Stimulated activated CD4-positive, alpha-beta T cell treated with anti-CD3 and anti-CD28 coated beads, Interleukin-2, amount 100 ng/mL, for 24 hours (primary cell): Measurements from ENCODE around the gene MAP3K20.
"Not testable (repeated sequence)": the region's sequence is repeated elsewhere in the genome, so short reads cannot be mapped to it uniquely, and the experiment has no call there.

Experiments used
- DNase-seq, 2 donors: peaks; one replicate each; pipeline ENCODE4 v3.0.0-alpha.2; 2020

Gene MAP3K20

GRCh38 chr2:173163357-173163756 lies 87.7 kb downstream of the MAP3K20 start:
- not testable (repeated sequence) for DNase-seq

- DNase-seq, result no peak
Measured at GRCh38 chr2:173164396-173164795, 88.8 kb downstream of the MAP3K20 start.

GRCh38 chr2:173165443-173166238 lies 90.0 kb downstream of the MAP3K20 start:
- DNase-seq, result no peak

GRCh38 chr2:173171321-173171720 lies 95.7 kb downstream of the MAP3K20 start:
- no peak for DNase-seq

DNA sequence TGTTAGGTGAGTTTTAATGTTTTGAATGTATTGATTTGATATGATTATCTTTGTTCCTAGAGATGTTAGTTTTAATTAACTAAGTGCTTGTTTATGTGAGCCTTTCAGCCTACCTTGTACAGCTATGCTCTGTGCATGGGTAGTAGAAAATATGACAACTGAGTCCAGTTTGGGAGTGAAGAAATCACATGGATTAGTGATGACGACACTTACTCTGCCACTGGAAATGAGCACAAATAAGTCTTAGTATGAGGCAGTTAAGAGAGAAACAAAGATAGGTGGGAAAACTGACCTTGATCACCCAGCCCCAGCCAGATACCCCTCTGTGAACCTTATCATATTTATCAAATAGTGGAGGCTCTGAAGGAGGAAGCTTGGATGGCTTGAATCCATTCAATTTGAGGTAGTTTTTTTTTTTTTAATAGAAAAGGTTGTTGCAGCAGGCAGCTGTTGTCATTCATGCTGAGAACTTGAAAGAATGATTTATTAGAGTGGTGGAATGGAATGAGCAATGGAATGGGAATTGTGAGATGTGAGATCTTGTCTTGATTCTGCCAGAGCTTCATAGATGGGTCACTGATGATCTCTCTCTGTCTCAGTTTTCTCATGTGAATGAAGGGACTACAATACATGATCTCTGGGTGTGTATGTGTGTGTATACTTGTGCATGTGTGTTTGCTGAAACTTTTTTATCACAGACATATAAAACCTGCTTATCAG lies 96.4 kb downstream of the MAP3K20 start:
- DNase-seq, result no peak

- not testable (repeated sequence) for DNase-seq
Measured at GRCh38 chr2:173174339-173174738, 98.7 kb downstream of the MAP3K20 start.

DNA sequence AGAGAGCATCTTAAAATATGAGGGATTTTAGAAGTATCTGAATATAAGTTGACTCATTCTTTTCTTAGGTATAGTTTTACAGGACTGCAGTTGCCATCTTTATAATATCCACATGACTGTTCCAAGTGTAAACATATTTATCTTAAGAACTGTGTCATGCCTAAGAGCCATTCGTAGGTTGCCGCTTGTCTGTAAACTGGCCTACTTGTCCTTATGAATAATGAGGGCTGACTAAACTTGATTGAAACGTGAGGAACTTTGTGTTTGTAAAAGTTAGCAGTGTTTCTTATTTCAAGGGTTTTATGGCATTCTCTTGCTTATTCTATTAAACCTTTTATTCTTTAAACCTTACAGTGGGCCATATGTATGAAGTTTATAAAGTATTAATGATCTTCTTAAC lies 99.6 kb downstream of the MAP3K20 start:
- DNase-seq, result no peak

- no peak for DNase-seq
Measured at GRCh38 chr2:173181982-173182381, 106.3 kb downstream of the MAP3K20 start.

DNA sequence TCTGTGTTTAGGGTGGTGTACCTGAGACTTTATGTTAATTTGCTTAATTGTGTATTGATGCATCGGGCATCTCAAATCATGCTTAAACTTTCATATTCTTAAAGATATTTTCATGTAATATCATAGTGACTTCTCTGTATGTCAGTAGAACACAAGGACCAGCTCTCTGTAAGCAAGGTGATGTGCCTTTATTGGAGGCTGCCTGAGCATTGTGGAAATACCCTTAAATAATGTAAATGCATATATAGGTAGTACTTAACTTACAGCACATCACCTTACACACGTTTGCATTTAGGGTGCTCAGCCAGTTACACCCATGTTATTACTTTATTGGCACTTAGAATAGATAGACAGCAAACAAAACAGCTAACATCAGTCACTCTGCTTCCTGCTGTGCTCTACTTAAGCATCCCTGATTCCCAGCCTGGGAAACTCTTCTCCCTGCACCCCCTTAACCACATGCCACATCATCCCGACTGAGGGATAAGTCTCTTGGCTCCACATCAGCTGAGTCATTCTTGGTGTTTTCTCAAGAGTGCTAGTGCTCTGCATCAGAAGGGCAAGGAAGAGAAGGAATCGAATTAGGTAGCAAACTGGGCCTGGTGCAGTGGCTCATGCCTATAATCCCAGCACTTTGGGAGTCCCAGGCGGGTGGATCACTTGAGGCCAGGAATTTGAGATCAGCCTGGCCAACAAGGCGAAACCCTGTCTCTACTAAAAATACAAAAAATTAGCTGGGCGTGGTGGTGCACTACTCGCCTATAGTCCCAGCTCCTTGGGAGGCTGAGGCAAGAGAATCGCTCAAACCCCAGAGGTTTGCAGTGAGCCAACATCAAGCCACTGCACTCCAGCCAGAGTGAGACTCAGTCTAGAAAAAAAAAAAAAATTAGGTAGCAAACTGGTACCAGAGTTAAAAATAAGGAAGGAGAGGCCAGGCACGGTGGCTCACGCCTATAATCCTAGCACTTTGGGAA lies 108.7 kb downstream of the MAP3K20 start:
- no peak for DNase-seq

GRCh38 chr2:173185437-173185836 lies 109.8 kb downstream of the MAP3K20 start:
- DNase-seq, result no peak

- DNase-seq, result no peak
Measured at GRCh38 chr2:173187941-173188788, 112.5 kb downstream of the MAP3K20 start.

GRCh38 chr2:173191601-173192000 lies 116.0 kb downstream of the MAP3K20 start:
- no peak for DNase-seq

- DNase-seq, result no peak
Measured at GRCh38 chr2:173192071-173192470, 116.4 kb downstream of the MAP3K20 start.

DNA sequence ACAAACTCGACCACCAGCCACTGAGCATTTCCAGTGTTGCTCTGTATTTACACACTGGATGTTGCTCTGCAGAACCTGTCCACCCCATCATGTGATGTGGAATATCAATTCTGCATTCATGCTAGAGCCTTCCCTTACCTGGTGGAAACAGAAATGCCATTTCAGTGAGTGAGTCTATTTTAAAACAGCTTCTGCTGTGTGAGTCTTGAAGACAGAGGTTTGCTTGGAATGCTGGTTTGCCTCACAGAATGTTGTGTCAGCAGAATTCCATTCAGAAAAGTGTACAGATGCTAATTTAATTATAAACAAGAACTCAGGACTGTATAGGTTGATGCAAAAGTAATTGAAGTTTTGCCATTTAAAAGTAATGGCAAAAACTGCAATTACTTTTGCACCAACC lies 118.3 kb downstream of the MAP3K20 start:
- no peak for DNase-seq

- DNase-seq, result no peak
Measured at GRCh38 chr2:173195100-173195499, 119.5 kb downstream of the MAP3K20 start.

GRCh38 chr2:173196080-173196479 lies 120.4 kb downstream of the MAP3K20 start:
- DNase-seq, result no peak

DNA sequence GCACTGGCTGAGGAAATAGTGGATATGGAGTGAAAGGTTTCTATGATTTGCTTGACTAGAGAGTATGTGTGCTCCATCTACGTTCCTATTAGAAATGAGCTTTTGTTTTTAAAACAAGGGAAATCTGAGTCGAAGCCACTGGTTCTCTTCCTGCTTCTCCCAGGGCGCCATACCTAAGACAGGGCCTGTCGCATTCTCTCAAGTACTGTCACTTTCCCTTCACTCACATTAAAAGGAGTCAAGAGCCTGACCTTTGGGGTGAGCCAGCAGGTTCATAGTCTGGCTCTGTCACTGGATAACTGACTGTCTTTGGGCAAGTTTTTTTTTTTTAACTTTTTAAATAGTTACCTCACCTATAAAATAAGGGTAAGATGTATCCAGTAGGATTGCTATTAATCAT lies 121.0 kb downstream of the MAP3K20 start:
- no peak for DNase-seq

GRCh38 chr2:173198327-173198726 lies 122.7 kb downstream of the MAP3K20 start:
- no peak for DNase-seq

DNA sequence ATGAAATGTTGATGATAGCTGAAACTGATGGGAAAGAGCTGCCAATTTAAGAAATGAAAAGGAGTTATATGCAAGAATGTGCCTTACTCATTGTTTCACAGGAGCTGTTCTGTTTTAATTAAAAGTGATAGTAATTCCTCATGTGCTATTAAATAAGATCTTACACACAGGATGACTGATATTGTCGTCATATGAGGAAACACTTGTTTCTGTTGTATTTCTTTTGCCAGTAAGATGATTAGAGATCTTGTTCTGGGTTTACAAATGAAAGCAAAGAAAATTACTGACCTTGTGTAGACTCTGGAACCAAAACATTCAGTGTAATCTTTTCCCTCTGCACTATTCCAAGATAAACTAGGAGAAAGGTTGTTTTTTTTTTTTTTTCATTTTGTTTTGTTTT lies 123.6 kb downstream of the MAP3K20 start:
- DNase-seq, result no peak

DNA sequence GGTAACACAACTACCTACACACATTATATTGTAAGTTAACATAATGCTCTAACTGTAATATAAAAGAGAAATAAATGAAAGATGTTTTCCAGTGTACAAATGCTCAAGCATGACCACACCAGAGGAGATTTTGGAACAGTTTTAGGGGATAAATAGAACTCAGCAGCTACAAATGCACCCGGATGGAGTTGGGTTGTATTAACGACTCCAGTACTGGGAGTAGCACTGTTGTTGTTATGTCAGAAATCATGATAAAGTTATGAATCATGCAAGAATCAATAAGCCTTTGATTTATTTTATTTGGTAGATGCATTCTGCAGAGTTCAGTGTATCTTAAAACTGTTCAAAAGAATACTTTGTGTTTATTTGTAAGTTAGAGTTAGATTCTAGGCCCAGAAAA lies 126.9 kb downstream of the MAP3K20 start:
- no peak for DNase-seq

GRCh38 chr2:173204316-173204715 lies 128.7 kb downstream of the MAP3K20 start:
- DNase-seq, result no peak

DNA sequence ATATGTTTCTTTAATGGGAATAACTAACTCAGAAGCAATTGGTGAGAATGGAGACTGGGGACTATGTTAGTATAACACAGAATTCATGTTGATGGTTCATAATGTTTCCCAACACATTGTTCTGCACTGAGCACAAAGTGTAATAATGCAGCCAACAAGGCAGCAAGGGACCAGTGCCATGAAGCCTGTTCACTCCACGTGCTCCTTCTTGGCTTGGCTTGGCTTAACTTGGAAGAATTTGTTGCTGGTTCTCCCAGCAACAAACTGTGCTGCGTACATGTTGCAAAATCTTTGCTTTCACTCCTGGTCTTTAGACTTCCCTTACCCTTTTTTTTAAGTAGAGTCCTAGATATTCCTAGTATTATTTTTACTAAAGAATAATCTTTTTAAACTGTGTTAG lies 129.7 kb downstream of the MAP3K20 start:
- DNase-seq, result no peak
